ENCODE measurements around the gene RNF175.

Gene RNF175

GRCh38 chr4:153759407-153760316, at the start of gene RNF175:
Gene RNF175, minus strand, starts transcription at chr4:153760024. Its CDS starts 162 bp downstream, at chr4:153759862.
- no peak for DNase-seq

- no peak for DNase-seq
Observed at GRCh38 chr4:153809307-153809706, 49.5 kb upstream of the RNF175 start.

GRCh38 chr4:153808175-153808574, 48.4 kb upstream of the RNF175 start:
- no peak for DNase-seq

GRCh38 chr4:153806073-153806472, 46.2 kb upstream of the RNF175 start:
- DNase-seq = no peak

- no peak for DNase-seq
Observed at GRCh38 chr4:153804722-153805121, 44.9 kb upstream of the RNF175 start.

GRCh38 chr4:153799694-153800074, 39.9 kb upstream of the RNF175 start:
- DNase-seq = no peak

- no peak for DNase-seq
Observed at GRCh38 chr4:153798901-153799693, 39.3 kb upstream of the RNF175 start.

- no peak for DNase-seq
Observed at GRCh38 chr4:153798420-153798819, 38.6 kb upstream of the RNF175 start.

- no peak for DNase-seq
Observed at GRCh38 chr4:153794006-153794405, 34.2 kb upstream of the RNF175 start.

GRCh38 chr4:153792618-153793247, 32.9 kb upstream of the RNF175 start:
- no peak for DNase-seq

GRCh38 chr4:153791746-153792617, 32.2 kb upstream of the RNF175 start:
- DNase-seq = no peak

GRCh38 chr4:153790962-153791551, 31.2 kb upstream of the RNF175 start:
- no peak for DNase-seq

GRCh38 chr4:153790500-153790865, 30.7 kb upstream of the RNF175 start:
- DNase-seq = no peak

GRCh38 chr4:153789741-153790499, 30.1 kb upstream of the RNF175 start:
- DNase-seq = no peak

- DNase-seq = no peak
Observed at GRCh38 chr4:153788413-153789276, 28.8 kb upstream of the RNF175 start, which contains the start of gene SFRP2. Gene SFRP2, minus strand, starts transcription at chr4:153789083. Its CDS starts 248 bp downstream, at chr4:153788835.

- no peak for DNase-seq
Observed at GRCh38 chr4:153788051-153788412, 28.2 kb upstream of the RNF175 start.

- no peak for DNase-seq
Observed at GRCh38 chr4:153787575-153787974, 27.8 kb upstream of the RNF175 start.

GRCh38 chr4:153787061-153787560, 27.3 kb upstream of the RNF175 start:
- DNase-seq = no peak

GRCh38 chr4:153785910-153786721, 26.3 kb upstream of the RNF175 start:
- peak; percentile 24 for DNase-seq
